Smooth muscle cell of the brain vasculature (primary cell): ENCODE measurements around the gene GALNTL6.
"Not testable (repeated sequence)": the region's sequence is repeated elsewhere in the genome, so short reads cannot be mapped to it uniquely, and the experiment has no call there.

Source experiments
- DNase-seq: peaks from one replicate; pipeline ENCODE4 v3.0.0-alpha.2; 2012; ENCODE audit warnings: low read depth, low spot score

Gene GALNTL6

GRCh38 chr4:172390331-172390730 lies 577.1 kb downstream of the GALNTL6 start:
- DNase-seq: no peak

GRCh38 chr4:172392741-172393140 lies 579.5 kb downstream of the GALNTL6 start:
- DNase-seq: no peak

- DNase-seq: no peak
Observed at GRCh38 chr4:172393220-172393619, 580.0 kb downstream of the GALNTL6 start.

GRCh38 chr4:172404676-172405075 lies 591.5 kb downstream of the GALNTL6 start:
- no peak for DNase-seq

- DNase-seq: no peak
Observed at GRCh38 chr4:172410363-172410762, 597.2 kb downstream of the GALNTL6 start.

GRCh38 chr4:172411149-172411548 lies 597.9 kb downstream of the GALNTL6 start:
- DNase-seq: no peak

- no peak for DNase-seq
Observed at GRCh38 chr4:172412851-172413580, 599.8 kb downstream of the GALNTL6 start.

- not testable (repeated sequence) for DNase-seq
Observed at GRCh38 chr4:172428979-172429378, 615.8 kb downstream of the GALNTL6 start.

GRCh38 chr4:172480471-172480870 lies 667.3 kb downstream of the GALNTL6 start:
- DNase-seq: no peak

- no peak for DNase-seq
Observed at GRCh38 chr4:172481802-172482508, 668.8 kb downstream of the GALNTL6 start.

- DNase-seq: no peak
Observed at GRCh38 chr4:172485007-172485406, 671.8 kb downstream of the GALNTL6 start.

GRCh38 chr4:172486531-172486930 lies 673.3 kb downstream of the GALNTL6 start:
- no peak for DNase-seq

- DNase-seq: no peak
Observed at GRCh38 chr4:172489861-172490260, 676.7 kb downstream of the GALNTL6 start.

- no peak for DNase-seq
Observed at GRCh38 chr4:172495769-172496168, 682.6 kb downstream of the GALNTL6 start.

GRCh38 chr4:172497321-172497720 lies 684.1 kb downstream of the GALNTL6 start:
- no peak for DNase-seq

GRCh38 chr4:172514011-172514410 lies 700.8 kb downstream of the GALNTL6 start:
- no peak for DNase-seq

- DNase-seq: no peak
Observed at GRCh38 chr4:172514801-172515200, 701.6 kb downstream of the GALNTL6 start.

GRCh38 chr4:172515266-172515879 lies 702.2 kb downstream of the GALNTL6 start:
- peak; percentile 28 for DNase-seq

GRCh38 chr4:172517391-172517790 lies 704.2 kb downstream of the GALNTL6 start:
- no peak for DNase-seq

- no peak for DNase-seq
Observed at GRCh38 chr4:172521248-172521647, 708.0 kb downstream of the GALNTL6 start.

- no peak for DNase-seq
Observed at GRCh38 chr4:172521680-172522079, 708.5 kb downstream of the GALNTL6 start.

- DNase-seq: no peak
Observed at GRCh38 chr4:172543249-172543648, 730.0 kb downstream of the GALNTL6 start.

- DNase-seq: no peak
Observed at GRCh38 chr4:172546782-172547181, 733.6 kb downstream of the GALNTL6 start.
